ENCODE data around the gene SEC14L3.
"Not testable (repeated sequence)": the region's sequence is repeated elsewhere in the genome, so short reads cannot be mapped to it uniquely, and the experiment has no call there.

Gene SEC14L3

DNA sequence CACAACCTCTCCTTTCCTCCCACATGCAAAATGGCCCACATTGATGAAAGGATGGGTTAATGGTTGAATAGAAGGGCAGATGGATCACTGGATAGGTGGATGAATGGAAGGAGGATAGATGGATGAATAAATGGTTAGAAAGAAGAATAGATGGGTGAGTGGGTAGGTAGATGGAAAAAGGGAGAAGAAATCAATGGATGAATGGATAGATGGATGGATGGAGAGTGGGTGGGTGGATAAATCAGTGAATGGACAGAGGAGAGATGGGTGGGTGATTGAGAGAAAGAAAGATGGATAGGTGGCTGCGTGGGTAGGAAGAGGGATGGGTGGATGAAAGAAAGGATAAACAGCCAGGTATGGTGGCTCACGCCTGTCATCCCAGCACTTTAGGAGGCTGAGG is 1.2 kb downstream of the SEC14L3 start:
- Histone ChIP-seq H3K79me2 (ENCODE audit: insufficient read depth, low read length) (no peaks in the 10 kb centered on the region), H3K36me3 (ENCODE audit: low read length) (no peaks in the 10 kb centered on the region), H3K9me3 (ENCODE audit: insufficient read depth, low read length) (no peaks in the 10 kb centered on the region), H3K27me3 (ENCODE audit: low read length) (no peaks in the 10 kb centered on the region), H2AFZ (ENCODE audit: low read depth, low read length, severe bottlenecking) (no peak overlapping the region), H3K9ac (ENCODE audit: low read length) (no peak overlapping the region), H3K4me3 (ENCODE audit: insufficient read depth, low read length, poor library complexity, severe bottlenecking) (no peak overlapping the region), H3F3A (ENCODE audit: insufficient read depth) (no peaks in the 10 kb centered on the region), H3K4me2 (ENCODE audit: low read depth, low read length, poor library complexity, severe bottlenecking) (no peak overlapping the region), H3K9me2 (replicated peaks; ENCODE audit: insufficient read depth, low read length) (no peaks in the 10 kb centered on the region), H3K27ac (ENCODE audit: low read depth, low read length) (no peak overlapping the region), H4K20me1 (ENCODE audit: low read depth, low read length) (no peaks in the 10 kb centered on the region)
- no peak for TF ChIP-seq EZH2phosphoT487 (conservative IDR thresholded peaks at IDR 0.05; ENCODE audit: low read length)
- TF ChIP-seq CTCF (IDR thresholded peaks at IDR 0.05; ENCODE audit: insufficient read depth, low read length, poor library complexity, severe bottlenecking): no peak

GRCh38 chr22:30469165-30469564 is 2.7 kb downstream of the SEC14L3 start:
- Histone ChIP-seq H3K27ac (ENCODE audit: low read depth, low read length) (no peak overlapping the region), H2AFZ (ENCODE audit: low read depth, low read length, severe bottlenecking) (no peak overlapping the region), H4K20me1 (ENCODE audit: low read depth, low read length) (no peaks in the 10 kb centered on the region), H3K9me3 (ENCODE audit: insufficient read depth, low read length) (no peaks in the 10 kb centered on the region), H3K9ac (ENCODE audit: low read length) (no peak overlapping the region), H3K79me2 (ENCODE audit: insufficient read depth, low read length) (no peaks in the 10 kb centered on the region), H3K9me2 (replicated peaks; ENCODE audit: insufficient read depth, low read length) (no peaks in the 10 kb centered on the region), H3K4me2 (ENCODE audit: low read depth, low read length, poor library complexity, severe bottlenecking) (no peak overlapping the region), H3F3A (ENCODE audit: insufficient read depth) (no peaks in the 10 kb centered on the region), H3K36me3 (ENCODE audit: low read length) (no peaks in the 10 kb centered on the region), H3K4me3 (ENCODE audit: insufficient read depth, low read length, poor library complexity, severe bottlenecking) (no peak overlapping the region), H3K27me3 (ENCODE audit: low read length) (no peaks in the 10 kb centered on the region)
- TF ChIP-seq CTCF (IDR thresholded peaks at IDR 0.05; ENCODE audit: insufficient read depth, low read length, poor library complexity, severe bottlenecking): no peak
- TF ChIP-seq EZH2phosphoT487 (conservative IDR thresholded peaks at IDR 0.05; ENCODE audit: low read length): no peak

GRCh38 chr22:30460555-30460954 is 11.3 kb downstream of the SEC14L3 start:
- H3K4me2 ChIP-seq (ENCODE audit: low read depth, low read length, poor library complexity, severe bottlenecking); H3K9me3 ChIP-seq (ENCODE audit: insufficient read depth, low read length); H3K4me3 ChIP-seq (ENCODE audit: insufficient read depth, low read length, poor library complexity, severe bottlenecking); H3K36me3 ChIP-seq (ENCODE audit: low read length); H3F3A ChIP-seq (ENCODE audit: insufficient read depth); H3K27me3 ChIP-seq (ENCODE audit: low read length); H2AFZ ChIP-seq (ENCODE audit: low read depth, low read length, severe bottlenecking); H3K9me2 ChIP-seq (replicated peaks; ENCODE audit: insufficient read depth, low read length); H3K9ac ChIP-seq (ENCODE audit: low read length); H3K79me2 ChIP-seq (ENCODE audit: insufficient read depth, low read length); H3K27ac ChIP-seq (ENCODE audit: low read depth, low read length); H4K20me1 ChIP-seq (ENCODE audit: low read depth, low read length): not testable (repeated sequence)

GRCh38 chr22:30460147-30460546 is 11.7 kb downstream of the SEC14L3 start:
- TF ChIP-seq CTCF (IDR thresholded peaks at IDR 0.05; ENCODE audit: insufficient read depth, low read length, poor library complexity, severe bottlenecking) (no peak), EZH2phosphoT487 (conservative IDR thresholded peaks at IDR 0.05; ENCODE audit: low read length) (no peak)
- H4K20me1 ChIP-seq (ENCODE audit: low read depth, low read length): no peaks in the 10 kb centered on the region
- no peak overlapping the region for H3K27ac ChIP-seq (ENCODE audit: low read depth, low read length)
- H3K79me2 ChIP-seq (ENCODE audit: insufficient read depth, low read length): no peaks in the 10 kb centered on the region
- H3K36me3 ChIP-seq (ENCODE audit: low read length): no peaks in the 10 kb centered on the region
- H3K4me3 ChIP-seq (ENCODE audit: insufficient read depth, low read length, poor library complexity, severe bottlenecking): no peak overlapping the region
- H3K9me3 ChIP-seq (ENCODE audit: insufficient read depth, low read length): no peaks in the 10 kb centered on the region
- no peaks in the 10 kb centered on the region for H3K27me3 ChIP-seq (ENCODE audit: low read length)
- H3K9me2 ChIP-seq (replicated peaks; ENCODE audit: insufficient read depth, low read length): no peaks in the 10 kb centered on the region
- no peak overlapping the region for H3K9ac ChIP-seq (ENCODE audit: low read length)
- no peaks in the 10 kb centered on the region for H3F3A ChIP-seq (ENCODE audit: insufficient read depth)
- no peak overlapping the region for H3K4me2 ChIP-seq (ENCODE audit: low read depth, low read length, poor library complexity, severe bottlenecking)
- H2AFZ ChIP-seq (ENCODE audit: low read depth, low read length, severe bottlenecking): no peak overlapping the region

Data from SU-DHL-6 (cell line).